Activated CD8-positive, alpha-beta T cell treated with anti-CD3 and anti-CD28 coated beads for 36 hours (primary cell): ENCODE measurements around the gene ZNF358. TPM values are rescaled to one million over a fixed set of nuclear protein-coding genes. Genes with fewer than 3 reads are reported as not detected.
A peak's percentile ranks its signal among the peaks of the same experiment; 100 is the strongest.
"Not testable (repeated sequence)": the region's sequence is repeated elsewhere in the genome, so short reads cannot be mapped to it uniquely, and the experiment has no call there.

Source experiments
- ATAC-seq: fragments of 200-7000 bp; cut with Tn5 transposase; one replicate; pipeline ENCODE4 v1.10.0; 2021; ENCODE audit warnings: mild to moderate bottlenecking, moderate library complexity
- CTCF ChIA-PET: fragments of 350-600 bp; sonication (Branson Sonifier 250); formaldehyde crosslinking; loops from one replicate; lab custom pipeline; 2021; ENCODE audit warnings: antibody characterized with exemption; lab: Charles Lee
- POLR2A ChIA-PET: fragments of 350-600 bp; sonication (Branson Sonifier 250); formaldehyde crosslinking; loops from one replicate; lab custom pipeline; 2021; ENCODE audit warnings: antibody characterized with exemption; lab: Charles Lee
- DNase-seq: peaks from one replicate; pipeline ENCODE4 v3.0.0-alpha.2; 2020
- H3K27ac Mint-ChIP-seq: one replicate; pipeline ENCODE4 v1.8.0; 2021; ENCODE audit warnings: mild to moderate bottlenecking, mixed read lengths
- H3K27me3 Mint-ChIP-seq: one replicate; pipeline ENCODE4 v1.8.0; 2021; ENCODE audit warnings: mixed read lengths
- H3K36me3 Mint-ChIP-seq: one replicate; pipeline ENCODE4 v1.8.0; 2021; ENCODE audit warnings: low read depth, mixed read lengths
- H3K4me1 Mint-ChIP-seq: one replicate; pipeline ENCODE4 v1.8.0; 2021; ENCODE audit warnings: low read depth, mixed read lengths
- H3K4me3 Mint-ChIP-seq: one replicate; pipeline ENCODE4 v1.8.0; 2021; ENCODE audit warnings: mild to moderate bottlenecking, moderate library complexity, mixed read lengths
- H3K9me3 Mint-ChIP-seq: one replicate; pipeline ENCODE4 v1.8.0; 2021; ENCODE audit warnings: mixed read lengths
- intact Hi-C: fragments of 100-400 bp; cut with micrococcal nuclease; formaldehyde crosslinking; loops from one replicate; pipeline ENCODE4 v1.10.0; 2022
- total RNA-seq, 2 experiments: library from RNA; stranded (reverse); gene quantifications; one replicate each; pipeline ENCODE4 v1.2.3, GENCODE V29; 2021
- TF ChIP-seq, protein P1 (sequence below): fragments of 200-600 bp; IDR thresholded peaks from one replicate; pipeline ENCODE4 v1.8.0; 2022; ENCODE audit warnings: antibody characterized with exemption, mild to moderate bottlenecking

Gene ZNF358
- total RNA-seq, 2 experiments from 2014 or later = 4.8 to 6.5 TPM

DNA sequence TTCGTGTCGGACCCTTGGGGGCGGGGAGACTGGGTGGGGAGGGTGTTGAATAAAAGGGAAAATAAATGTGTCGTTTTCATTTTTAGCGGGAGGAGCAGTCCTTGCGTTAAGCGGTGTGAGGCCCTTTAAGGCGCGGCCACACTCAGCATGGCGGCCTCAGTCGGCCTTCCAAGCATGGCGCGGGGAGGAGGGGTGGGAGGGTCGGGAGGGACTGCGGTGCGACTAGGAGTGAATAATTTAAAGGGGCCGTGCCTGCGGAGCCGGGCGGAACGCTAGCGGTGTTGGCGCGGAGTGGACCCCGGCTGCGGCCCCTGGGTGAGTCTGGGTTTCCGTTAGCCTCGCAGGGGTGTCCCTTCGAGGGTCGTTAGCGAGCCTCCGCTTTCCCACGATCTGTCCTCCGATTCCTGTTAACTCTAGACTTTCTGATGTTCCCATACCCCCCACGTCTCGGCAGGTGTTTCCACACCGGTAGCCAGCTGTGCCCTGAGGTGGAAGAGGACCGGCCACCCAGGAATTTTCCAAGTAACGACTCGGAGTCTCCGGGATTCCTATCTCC is 18.1 kb downstream of the ZNF358 start:
- TF ChIP-seq, protein P1, sequence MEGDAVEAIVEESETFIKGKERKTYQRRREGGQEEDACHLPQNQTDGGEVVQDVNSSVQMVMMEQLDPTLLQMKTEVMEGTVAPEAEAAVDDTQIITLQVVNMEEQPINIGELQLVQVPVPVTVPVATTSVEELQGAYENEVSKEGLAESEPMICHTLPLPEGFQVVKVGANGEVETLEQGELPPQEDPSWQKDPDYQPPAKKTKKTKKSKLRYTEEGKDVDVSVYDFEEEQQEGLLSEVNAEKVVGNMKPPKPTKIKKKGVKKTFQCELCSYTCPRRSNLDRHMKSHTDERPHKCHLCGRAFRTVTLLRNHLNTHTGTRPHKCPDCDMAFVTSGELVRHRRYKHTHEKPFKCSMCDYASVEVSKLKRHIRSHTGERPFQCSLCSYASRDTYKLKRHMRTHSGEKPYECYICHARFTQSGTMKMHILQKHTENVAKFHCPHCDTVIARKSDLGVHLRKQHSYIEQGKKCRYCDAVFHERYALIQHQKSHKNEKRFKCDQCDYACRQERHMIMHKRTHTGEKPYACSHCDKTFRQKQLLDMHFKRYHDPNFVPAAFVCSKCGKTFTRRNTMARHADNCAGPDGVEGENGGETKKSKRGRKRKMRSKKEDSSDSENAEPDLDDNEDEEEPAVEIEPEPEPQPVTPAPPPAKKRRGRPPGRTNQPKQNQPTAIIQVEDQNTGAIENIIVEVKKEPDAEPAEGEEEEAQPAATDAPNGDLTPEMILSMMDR = no peak
- Mint-ChIP-seq H3K27me3 (no peaks in the 10 kb centered on the region), H3K36me3 (peaks cover 15% of the 10 kb centered on the region), H3K4me3 (peak overlapping the region; percentile 95), H3K9me3 (no peaks in the 10 kb centered on the region), H3K27ac (peak overlapping the region; percentile 91), H3K4me1 (peaks cover 13% of the 10 kb centered on the region)
- POLR2A ChIA-PET = interaction anchor here (1.7 to 6.3 kb wide), 3 partner anchors 10 to 95 kb away, joined by 6 to 44 read pairs (median 7); partner anchors contain the start of genes MCOLN1, PET100 and XAB2
- ATAC-seq (peak; percentile 40), DNase-seq (peak; percentile 87)
- intact Hi-C loops = no loop called here
- CTCF ChIA-PET = interaction anchor here (1.1 to 1.5 kb wide), 2 partner anchors 37 to 147 kb away, joined by 3 read pairs; partner anchors contain the start of gene TRAPPC5

DNA sequence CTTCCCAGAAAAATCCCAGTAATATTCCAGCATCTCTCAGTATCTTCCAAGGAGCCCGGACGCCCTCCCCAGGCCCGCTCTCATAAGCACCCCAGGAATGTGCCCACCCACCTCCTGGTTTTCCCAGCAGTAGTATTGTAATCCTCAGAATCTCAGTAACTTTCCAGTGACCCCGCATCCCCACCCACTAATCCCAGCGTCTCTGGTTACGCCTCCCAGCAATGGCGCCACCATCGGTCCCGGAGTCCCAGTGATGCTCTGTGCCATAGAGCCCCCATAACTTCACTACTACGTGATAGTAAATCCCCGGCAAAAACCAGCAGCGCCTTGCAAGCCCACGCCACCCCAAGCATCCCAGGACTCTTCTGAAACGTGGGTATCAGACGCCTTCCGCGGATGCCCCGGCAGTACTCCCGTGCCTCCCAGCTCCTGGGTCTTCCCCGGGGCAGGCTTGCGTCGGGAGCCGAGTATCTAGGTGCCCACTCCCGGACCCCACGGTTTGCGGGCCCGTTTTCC is 18.7 kb downstream of the ZNF358 start:
- ATAC-seq = peak; percentile 21
- H3K9me3 Mint-ChIP-seq = no peaks in the 10 kb centered on the region
- POLR2A ChIA-PET = interaction anchor here (0.6 to 6.3 kb wide), 5 partner anchors 11 to 95 kb away, joined by 3 to 44 read pairs (median 6); partner anchors contain the start of genes MCOLN1, PET100 and XAB2

DNA sequence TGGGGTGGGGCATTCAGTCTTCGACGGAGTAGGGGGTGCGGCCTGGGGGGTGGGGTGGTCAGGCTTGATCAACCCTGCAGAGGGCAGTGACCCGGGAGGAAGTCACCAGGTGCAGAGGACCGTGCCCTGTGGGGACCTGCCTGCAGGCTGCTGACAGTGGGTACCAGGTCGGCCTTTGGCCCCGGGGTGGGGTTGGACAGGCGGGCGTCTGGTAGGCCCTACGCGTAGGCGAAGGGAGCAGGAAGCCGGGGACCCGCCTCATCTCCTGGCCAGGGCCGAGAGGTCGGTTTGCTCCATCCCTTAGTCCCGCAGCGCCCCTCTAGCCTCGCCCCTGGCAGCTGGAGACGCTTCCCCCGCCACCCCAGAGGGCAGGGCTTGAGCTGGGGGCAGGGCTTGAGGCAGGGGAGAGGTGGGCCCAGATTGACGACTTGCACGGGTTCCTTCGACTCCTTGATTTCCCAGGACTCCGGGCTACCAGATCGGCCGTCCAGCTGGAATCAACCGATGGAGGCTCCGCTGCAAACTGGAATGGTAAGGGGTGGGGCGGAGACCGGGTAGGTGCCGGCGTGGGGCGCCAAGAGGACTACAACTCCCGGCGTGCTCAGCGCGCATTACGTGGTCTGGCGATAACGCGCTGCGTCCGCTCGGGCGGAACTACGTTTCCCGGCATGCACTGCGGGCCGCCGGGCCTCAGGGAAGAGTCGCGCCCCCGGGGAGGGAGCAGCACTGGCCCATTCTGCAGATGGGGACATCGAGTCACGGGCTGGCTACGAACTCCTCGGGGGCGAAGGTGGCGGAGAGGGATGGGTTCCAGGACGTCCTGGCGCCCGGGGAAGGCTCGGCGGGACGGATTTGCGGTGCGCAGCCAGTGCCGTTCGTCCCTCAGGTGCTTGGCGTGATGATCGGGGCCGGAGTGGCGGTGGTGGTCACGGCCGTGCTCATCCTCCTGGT is 19.4 kb downstream of the ZNF358 start, which contains the start of gene PNPLA6:
TSS of gene PNPLA6 (plus strand) at position 671 of the 951 bp plus-strand sequence. CDS start at position 743, 72 bp downstream.
- ChIA-PET CTCF (interaction anchor here (1.2 to 1.5 kb wide), 2 partner anchors 12 to 146 kb away, joined by 3 to 5 read pairs; partner anchors contain the start of gene TRAPPC5), POLR2A (interaction anchor here (0.6 to 6.3 kb wide), 5 partner anchors 11 to 94 kb away, joined by 3 to 44 read pairs (median 6); partner anchors contain the start of genes MCOLN1, PET100 and XAB2)
- TF ChIP-seq, protein P1 = peak; percentile 10
- H3K4me1 Mint-ChIP-seq = peaks cover 13% of the 10 kb centered on the region
- H3K4me3 Mint-ChIP-seq = peak within 1 kb of the TSS; percentile 95
- intact Hi-C loops = no loop called here
- peak within 1 kb of the TSS; percentile 91 for H3K27ac Mint-ChIP-seq
- no peaks in the 10 kb centered on the region for H3K9me3 Mint-ChIP-seq
- peak; percentile 81 for ATAC-seq
- H3K27me3 Mint-ChIP-seq = no peaks in the 10 kb centered on the region
- peak; percentile 97 for DNase-seq
- peaks cover 15% of the 10 kb centered on the region for H3K36me3 Mint-ChIP-seq

More for the DNA sequence above, 18.7 kb downstream of the ZNF358 start:
- CTCF ChIA-PET = interaction anchor here (1.2 to 1.5 kb wide), 2 partner anchors 12 to 146 kb away, joined by 3 to 5 read pairs; partner anchors contain the start of gene TRAPPC5
- intact Hi-C loops = no loop called here
- TF ChIP-seq, protein P1 = no peak
- Mint-ChIP-seq H3K36me3 (peaks cover 14% of the 10 kb centered on the region), H3K27ac (peak overlapping the region; percentile 91), H3K27me3 (no peaks in the 10 kb centered on the region), H3K4me3 (peak overlapping the region; percentile 95), H3K4me1 (peaks cover 13% of the 10 kb centered on the region)
- peak; percentile 73 for DNase-seq

DNA sequence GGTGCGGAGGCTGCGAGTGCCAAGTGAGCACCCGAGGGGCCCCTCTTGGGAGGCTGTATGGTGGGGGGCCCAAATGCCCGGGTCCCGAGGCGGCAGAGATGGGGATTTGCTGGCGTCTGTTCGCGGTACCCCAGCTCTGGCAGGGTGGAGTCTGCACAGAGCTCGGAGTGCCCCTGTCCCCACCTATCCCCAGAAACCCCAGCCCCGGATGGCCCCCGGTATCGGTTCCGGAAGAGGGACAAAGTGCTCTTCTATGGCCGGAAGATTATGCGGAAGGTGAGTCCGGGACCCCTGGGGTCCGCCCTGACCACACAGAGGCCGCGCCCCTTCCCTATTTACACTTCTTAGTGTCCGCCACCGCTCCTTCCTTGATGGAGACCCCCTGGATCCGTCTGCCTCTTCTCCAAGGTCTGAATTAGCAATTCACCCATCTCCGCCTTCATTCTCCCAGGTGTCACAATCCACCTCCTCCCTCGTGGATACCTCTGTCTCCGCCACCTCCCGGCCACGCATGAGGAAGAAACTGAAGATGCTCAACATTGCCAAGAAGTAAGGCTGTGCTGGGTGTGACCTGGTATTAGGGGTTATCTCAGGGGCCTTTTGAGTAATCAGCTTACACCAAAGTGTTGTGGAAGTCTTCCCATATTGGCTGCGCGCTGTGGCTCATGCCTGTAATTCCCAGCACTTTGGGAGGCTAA is 20.2 kb downstream of the ZNF358 start:
- H3K36me3 Mint-ChIP-seq = peaks cover 14% of the 10 kb centered on the region
- ATAC-seq = peak; percentile 2
- CTCF ChIA-PET = interaction anchor here (0.6 to 1.2 kb wide), 3 partner anchors 13 to 1031 kb away, joined by 3 to 5 read pairs (median 5); no protein-coding TSS in a partner anchor
- peak overlapping the region; percentile 91 for H3K27ac Mint-ChIP-seq
- no peaks in the 10 kb centered on the region for H3K9me3 Mint-ChIP-seq
- TF ChIP-seq, protein P1 = no peak
- intact Hi-C loops = no loop called here
- no peaks in the 10 kb centered on the region for H3K27me3 Mint-ChIP-seq
- peak overlapping the region; percentile 95 for H3K4me3 Mint-ChIP-seq
- DNase-seq = no peak
- H3K4me1 Mint-ChIP-seq = peaks cover 14% of the 10 kb centered on the region
- POLR2A ChIA-PET = interaction anchor here (1.7 to 6.3 kb wide), 3 partner anchors 13 to 93 kb away, joined by 6 to 44 read pairs (median 7); partner anchors contain the start of genes MCOLN1, PET100 and XAB2

DNA sequence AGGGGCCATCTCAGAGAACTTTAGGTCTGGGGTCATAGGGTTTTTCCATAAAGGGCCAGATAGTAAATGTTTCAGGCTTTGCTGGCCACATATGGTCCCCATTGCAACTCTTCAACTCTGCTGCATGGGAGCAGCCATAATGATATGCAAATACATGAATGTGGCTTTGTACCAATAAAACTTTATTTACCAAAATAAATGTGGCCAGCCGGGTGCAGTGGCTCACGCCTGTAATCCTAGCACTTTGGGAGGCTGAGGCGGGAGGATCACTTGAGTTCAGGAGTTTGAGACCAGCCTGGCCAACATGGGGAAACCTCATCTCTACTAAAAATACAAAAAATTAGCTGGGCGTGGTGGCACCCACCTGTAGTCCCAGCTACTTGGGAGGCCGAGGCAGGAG is 23.1 kb downstream of the ZNF358 start:
- H3K4me3 Mint-ChIP-seq, H3K27ac Mint-ChIP-seq, ATAC-seq, CTCF ChIA-PET, DNase-seq, H3K27me3 Mint-ChIP-seq, intact Hi-C loops, H3K9me3 Mint-ChIP-seq, POLR2A ChIA-PET: not testable (repeated sequence)
- H3K36me3 Mint-ChIP-seq = peaks cover 29% of the 10 kb centered on the region
- peaks cover 14% of the 10 kb centered on the region for H3K4me1 Mint-ChIP-seq
